Measurements from ENCODE around the gene EXOC6.

Gene EXOC6

GRCh38 chr10:93096901-93097300 is 248.6 kb downstream of the EXOC6 start:
- Histone ChIP-seq H3K36me3 (ENCODE audit: control insufficient read depth in 2 of 2, insufficient read depth in 1 of 2, low read length in 2 of 2) (no peaks in the 10 kb centered on the region), H3K4me3 (ENCODE audit: low read depth, low read length) (no peak overlapping the region), H3K27ac (ENCODE audit: extremely low read depth, low read depth, low read length) (no peak overlapping the region), H3K9me3 (ENCODE audit: control insufficient read depth, insufficient read depth, low read depth, low read length) (no peaks in the 10 kb centered on the region), H3K4me1 (ENCODE audit: control insufficient read depth, insufficient read depth, low read length) (no peaks in the 10 kb centered on the region)
- TF ChIP-seq ZNF785 (tag by site-specific recombination; IDR thresholded peaks at IDR 0.05) (no peak), SCRT2 (tag by site-specific recombination; IDR thresholded peaks at IDR 0.05) (0 out of 2 replicates have a peak, but pooled peaks have one; percentile 24)
- CTCF ChIA-PET, result interaction anchor here (0.6 kb wide), 1 partner anchor 153 kb away, joined by 3 read pairs; no protein-coding TSS in a partner anchor
- POLR2A ChIA-PET, result no interaction called here

GRCh38 chr10:93097386-93097785 is 249.1 kb downstream of the EXOC6 start:
- ChIA-PET CTCF (interaction anchor here (0.6 kb wide), 2 partner anchors 13 to 153 kb away, joined by 3 read pairs; no protein-coding TSS in a partner anchor), POLR2A (no interaction called here)
- H3K4me1 ChIP-seq (ENCODE audit: control insufficient read depth, insufficient read depth, low read length), result no peaks in the 10 kb centered on the region
- no peaks in the 10 kb centered on the region for H3K36me3 ChIP-seq (ENCODE audit: control insufficient read depth in 2 of 2, insufficient read depth in 1 of 2, low read length in 2 of 2)
- TF ChIP-seq ZNF350 (tag by site-specific recombination; IDR thresholded peaks at IDR 0.05) (no peak), ZNF202 (tag by site-specific recombination; IDR thresholded peaks at IDR 0.05; ENCODE audit: borderline replicate concordance) (no peak), SCRT2 (tag by site-specific recombination; IDR thresholded peaks at IDR 0.05) (peak; percentile 34; the same call in 1 of the 2 replicates)
- H3K4me3 ChIP-seq (ENCODE audit: low read depth, low read length), result no peak overlapping the region
- H3K9me3 ChIP-seq (ENCODE audit: control insufficient read depth, insufficient read depth, low read depth, low read length), result no peaks in the 10 kb centered on the region
- no peak overlapping the region for H3K27ac ChIP-seq (ENCODE audit: extremely low read depth, low read depth, low read length)

- H3K4me3 ChIP-seq (ENCODE audit: low read depth, low read length), result no peak overlapping the region
- no peaks in the 10 kb centered on the region for H3K4me1 ChIP-seq (ENCODE audit: control insufficient read depth, insufficient read depth, low read length)
- ChIA-PET CTCF (interaction anchor here (1.3 kb wide), 1 partner anchor 16 kb away, joined by 4 read pairs; no protein-coding TSS in a partner anchor), POLR2A (no interaction called here)
- H3K27ac ChIP-seq (ENCODE audit: extremely low read depth, low read depth, low read length), result no peak overlapping the region
- no peaks in the 10 kb centered on the region for H3K36me3 ChIP-seq (ENCODE audit: control insufficient read depth in 2 of 2, insufficient read depth in 1 of 2, low read length in 2 of 2)
- no peaks in the 10 kb centered on the region for H3K9me3 ChIP-seq (ENCODE audit: control insufficient read depth, insufficient read depth, low read depth, low read length)
- TF ChIP-seq ZNF76 (tag by site-specific recombination; IDR thresholded peaks at IDR 0.05; ENCODE audit: borderline replicate concordance, low read depth), result no peak
- TF ChIP-seq ZBTB1 (tag by site-specific recombination; IDR thresholded peaks at IDR 0.05), result no peak
- no peak for TF ChIP-seq ZNF518A (tag by site-specific recombination; conservative IDR thresholded peaks at IDR 0.05; ENCODE audit: low read depth)
- no peak for TF ChIP-seq ZNF350 (tag by site-specific recombination; IDR thresholded peaks at IDR 0.05)
- no peak for TF ChIP-seq GLI4 (tag by site-specific recombination; IDR thresholded peaks at IDR 0.05)
- no peak for TF ChIP-seq KLF7 (tag by site-specific recombination; IDR thresholded peaks at IDR 0.05; ENCODE audit: borderline replicate concordance)
- no peak for TF ChIP-seq ZNF561 (tag by site-specific recombination; IDR thresholded peaks at IDR 0.05; ENCODE audit: borderline replicate concordance)
- TF ChIP-seq, protein P1, sequence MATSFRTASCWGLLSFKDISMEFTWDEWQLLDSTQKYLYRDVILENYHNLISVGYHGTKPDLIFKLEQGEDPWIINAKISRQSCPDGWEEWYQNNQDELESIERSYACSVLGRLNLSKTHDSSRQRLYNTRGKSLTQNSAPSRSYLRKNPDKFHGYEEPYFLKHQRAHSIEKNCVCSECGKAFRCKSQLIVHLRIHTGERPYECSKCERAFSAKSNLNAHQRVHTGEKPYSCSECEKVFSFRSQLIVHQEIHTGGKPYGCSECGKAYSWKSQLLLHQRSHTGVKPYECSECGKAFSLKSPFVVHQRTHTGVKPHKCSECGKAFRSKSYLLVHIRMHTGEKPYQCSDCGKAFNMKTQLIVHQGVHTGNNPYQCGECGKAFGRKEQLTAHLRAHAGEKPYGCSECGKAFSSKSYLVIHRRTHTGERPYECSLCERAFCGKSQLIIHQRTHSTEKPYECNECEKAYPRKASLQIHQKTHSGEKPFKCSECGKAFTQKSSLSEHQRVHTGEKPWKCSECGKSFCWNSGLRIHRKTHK (tag by site-specific recombination; IDR thresholded peaks at IDR 0.05), result no peak
- no peak for TF ChIP-seq SP3 (tag by site-specific recombination; IDR thresholded peaks at IDR 0.05)
- no peak for TF ChIP-seq ZNF221 (tag by site-specific recombination; IDR thresholded peaks at IDR 0.05; ENCODE audit: borderline replicate concordance)
- TF ChIP-seq ZFP69B (tag by site-specific recombination; IDR thresholded peaks at IDR 0.05), result no peak
- no peak for TF ChIP-seq ZNF830 (tag by site-specific recombination; IDR thresholded peaks at IDR 0.05; ENCODE audit: low read depth)
- TF ChIP-seq ZBTB20 (tag by site-specific recombination; IDR thresholded peaks at IDR 0.05), result no peak
- TF ChIP-seq, protein P2, sequence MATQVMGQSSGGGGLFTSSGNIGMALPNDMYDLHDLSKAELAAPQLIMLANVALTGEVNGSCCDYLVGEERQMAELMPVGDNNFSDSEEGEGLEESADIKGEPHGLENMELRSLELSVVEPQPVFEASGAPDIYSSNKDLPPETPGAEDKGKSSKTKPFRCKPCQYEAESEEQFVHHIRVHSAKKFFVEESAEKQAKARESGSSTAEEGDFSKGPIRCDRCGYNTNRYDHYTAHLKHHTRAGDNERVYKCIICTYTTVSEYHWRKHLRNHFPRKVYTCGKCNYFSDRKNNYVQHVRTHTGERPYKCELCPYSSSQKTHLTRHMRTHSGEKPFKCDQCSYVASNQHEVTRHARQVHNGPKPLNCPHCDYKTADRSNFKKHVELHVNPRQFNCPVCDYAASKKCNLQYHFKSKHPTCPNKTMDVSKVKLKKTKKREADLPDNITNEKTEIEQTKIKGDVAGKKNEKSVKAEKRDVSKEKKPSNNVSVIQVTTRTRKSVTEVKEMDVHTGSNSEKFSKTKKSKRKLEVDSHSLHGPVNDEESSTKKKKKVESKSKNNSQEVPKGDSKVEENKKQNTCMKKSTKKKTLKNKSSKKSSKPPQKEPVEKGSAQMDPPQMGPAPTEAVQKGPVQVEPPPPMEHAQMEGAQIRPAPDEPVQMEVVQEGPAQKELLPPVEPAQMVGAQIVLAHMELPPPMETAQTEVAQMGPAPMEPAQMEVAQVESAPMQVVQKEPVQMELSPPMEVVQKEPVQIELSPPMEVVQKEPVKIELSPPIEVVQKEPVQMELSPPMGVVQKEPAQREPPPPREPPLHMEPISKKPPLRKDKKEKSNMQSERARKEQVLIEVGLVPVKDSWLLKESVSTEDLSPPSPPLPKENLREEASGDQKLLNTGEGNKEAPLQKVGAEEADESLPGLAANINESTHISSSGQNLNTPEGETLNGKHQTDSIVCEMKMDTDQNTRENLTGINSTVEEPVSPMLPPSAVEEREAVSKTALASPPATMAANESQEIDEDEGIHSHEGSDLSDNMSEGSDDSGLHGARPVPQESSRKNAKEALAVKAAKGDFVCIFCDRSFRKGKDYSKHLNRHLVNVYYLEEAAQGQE (tag by site-specific recombination; IDR thresholded peaks at IDR 0.05), result no peak
- no peak for TF ChIP-seq TRIM28 (IDR thresholded peaks at IDR 0.05; ENCODE audit: borderline replicate concordance, low read length)
- TF ChIP-seq ZNF747 (tag by site-specific recombination; IDR thresholded peaks at IDR 0.05), result no peak
- TF ChIP-seq ZFP37 (tag by site-specific recombination; IDR thresholded peaks at IDR 0.05), result no peak
- TF ChIP-seq ZNF549 (tag by site-specific recombination; IDR thresholded peaks at IDR 0.05), result no peak
Measured at GRCh38 chr10:93098816-93099215, 250.5 kb downstream of the EXOC6 start.

All from HEK293 (cell line).